SK-N-SH (cell line): Measurements from ENCODE around the gene WIPF2. TPM values are rescaled to one million over a fixed set of nuclear protein-coding genes. Genes with fewer than 3 reads are reported as not detected.

Source experiments
- CHD2 ChIP-seq: fragments of 150-350 bp; IDR thresholded peaks from 2 replicates; pipeline ENCODE4 v1.6.1; 2018; ENCODE audit warnings: low read length; ENCODE audit not compliant: partially characterized antibody
- ELF1 ChIP-seq: IDR thresholded peaks from 2 replicates; pipeline ENCODE4 v1.4.0; 2012
- FOSL2 ChIP-seq: IDR thresholded peaks from 2 replicates; pipeline ENCODE4 v1.4.0; 2012; ENCODE audit warnings: low read depth, mild to moderate bottlenecking, moderate library complexity, borderline replicate concordance
- FOXJ3 ChIP-seq: sonication (generic); formaldehyde crosslinking; IDR thresholded peaks from 2 replicates; pipeline ENCODE4 v1.5.1; 2020; ENCODE audit warnings: mild to moderate bottlenecking, missing genetic modification reagents
- MAX ChIP-seq: IDR thresholded peaks from 2 replicates; pipeline ENCODE4 v1.4.0; 2012; ENCODE audit warnings: low read depth
- MEF2A ChIP-seq: IDR thresholded peaks from 2 replicates; pipeline ENCODE4 v1.4.0; 2012; ENCODE audit warnings: low read depth, borderline replicate concordance
- MXI1 ChIP-seq: IDR thresholded peaks from 2 replicates; pipeline ENCODE4 v1.6.1; 2012; ENCODE audit warnings: mild to moderate bottlenecking, low read depth, low read length, improper control_type of control experiment
- NFIC ChIP-seq: IDR thresholded peaks from 2 replicates; pipeline ENCODE4 v1.4.0; 2012; ENCODE audit warnings: borderline replicate concordance
- NRF1 ChIP-seq: IDR thresholded peaks from 2 replicates; pipeline ENCODE4 v1.6.1; 2012; ENCODE audit warnings: low read depth, mild to moderate bottlenecking, low read length
- RAD21 ChIP-seq: IDR thresholded peaks from 2 replicates; pipeline ENCODE4 v1.6.1; 2012; ENCODE audit warnings: mild to moderate bottlenecking, low read length
- SMC3 ChIP-seq: IDR thresholded peaks from 2 replicates; pipeline ENCODE4 v1.6.1; 2012; ENCODE audit warnings: low read depth, low read length, improper control_type of control experiment
- USF2 ChIP-seq: fragments of 150-350 bp; IDR thresholded peaks from 2 replicates; pipeline ENCODE4 v1.6.1; 2017; ENCODE audit warnings: antibody characterized with exemption, low read length, low read depth, borderline replicate concordance
- polyA plus RNA-seq, 3 experiments: library from polyadenylated mRNA; depleted of rRNA; stranded (reverse); fragments of >200 nt; gene quantifications; 2 replicates each; pipeline ENCODE4 v1.2.3, GENCODE V29; 2012
- small RNA-seq, 7 experiments: library from RNA; depleted of rRNA; stranded (forward); fragments of <200 nt; gene quantifications; one replicate each; pipeline ENCODE3, GENCODE V24; 2012
- TF ChIP-seq, protein P1 (sequence below): IDR thresholded peaks from 2 replicates; pipeline ENCODE4 v1.4.0; 2012; ENCODE audit warnings: low read depth, borderline replicate concordance

WIPF2 gene
- polyA plus RNA-seq, 1 of the 3 experiments (the other 2 are of a cell fraction): 6.8 TPM

GRCh38 chr17:40331743-40332641 is 112.9 kb downstream of the WIPF2 start (continued):
- TF ChIP-seq, protein P1, sequence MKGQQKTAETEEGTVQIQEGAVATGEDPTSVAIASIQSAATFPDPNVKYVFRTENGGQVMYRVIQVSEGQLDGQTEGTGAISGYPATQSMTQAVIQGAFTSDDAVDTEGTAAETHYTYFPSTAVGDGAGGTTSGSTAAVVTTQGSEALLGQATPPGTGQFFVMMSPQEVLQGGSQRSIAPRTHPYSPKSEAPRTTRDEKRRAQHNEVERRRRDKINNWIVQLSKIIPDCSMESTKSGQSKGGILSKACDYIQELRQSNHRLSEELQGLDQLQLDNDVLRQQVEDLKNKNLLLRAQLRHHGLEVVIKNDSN: no peak
- TF ChIP-seq CHD2 (peak; percentile 67), FOSL2 (no peak), FOXJ3 (CRISPR knock-in tag) (peak; percentile 99), MAX (peak; percentile 59), NRF1 (no peak), MXI1 (peak; percentile 83), USF2 (no peak), ELF1 (0 out of 2 replicates have a peak, but pooled peaks have one; percentile 35), SMC3 (0 out of 2 replicates have a peak, but pooled peaks have one; percentile 2), RAD21 (no peak), NFIC (peak; percentile 99), MEF2A (no peak)

Small RNA genes within 50 kb of the gene (small RNA-seq; reads per million reads assigned to genes)
- 0 reads per million in 7 experiments for gene MIR6867

Other genes with a start within 250 kb of the WIPF2 start
- 87.6 and 104 TPM in 2 replicates for gene PSMD3, start 238.5 kb upstream of the WIPF2 start, polyA plus RNA-seq (2012; rRNA removed)
- gene CSF3, start 203.9 kb upstream of the WIPF2 start, polyA plus RNA-seq (2012; rRNA removed): not detected in 2 replicates
- 62.8 and 64.5 TPM in 2 replicates for gene MED24, start 164.9 kb upstream of the WIPF2 start, polyA plus RNA-seq (2012; rRNA removed)
- gene THRA, start 156.3 kb upstream of the WIPF2 start, polyA plus RNA-seq (2012; rRNA removed): 20.1 and 23.1 TPM in 2 replicates
- gene NR1D1, start 118.7 kb upstream of the WIPF2 start, polyA plus RNA-seq (2012; rRNA removed): 2.1 and 6.5 TPM in 2 replicates
- gene MSL1, start 97.3 kb upstream of the WIPF2 start, polyA plus RNA-seq (2012; rRNA removed): 30.2 and 39.8 TPM in 2 replicates
- 28.0 and 30.4 TPM in 2 replicates for gene CASC3, start 78.8 kb upstream of the WIPF2 start, polyA plus RNA-seq (2012; rRNA removed)
- gene RAPGEFL1, start 41.8 kb upstream of the WIPF2 start, polyA plus RNA-seq (2012; rRNA removed): 5.9 and 6.0 TPM in 2 replicates
- gene CDC6, start 68.6 kb downstream of the WIPF2 start, polyA plus RNA-seq (2012; rRNA removed): 12.7 and 12.8 TPM in 2 replicates
- gene RARA, start 89.9 kb downstream of the WIPF2 start, polyA plus RNA-seq (2012; rRNA removed): 8.9 and 13.3 TPM in 2 replicates
- gene GJD3, start 145.4 kb downstream of the WIPF2 start, polyA plus RNA-seq (2012; rRNA removed): not detected in 2 replicates
- gene TOP2A, start 198.6 kb downstream of the WIPF2 start, polyA plus RNA-seq (2012; rRNA removed): 20.6 and 23.2 TPM in 2 replicates
- gene IGFBP4, start 224.1 kb downstream of the WIPF2 start, polyA plus RNA-seq (2012; rRNA removed): 101 and 128 TPM in 2 replicates